Mesenteric fat pad (tissue), 1 donor: ENCODE measurements around the gene MYG1. TPM values are rescaled to one million over a fixed set of nuclear protein-coding genes. Genes with fewer than 3 reads are reported as not detected.
"Not testable (repeated sequence)": the region's sequence is repeated elsewhere in the genome, so short reads cannot be mapped to it uniquely, and the experiment has no call there.

ENCODE experiments used
- DNase-seq: peaks from one replicate; pipeline ENCODE4 v3.0.0-alpha.2; 2020; ENCODE audit warnings: low spot score
- total RNA-seq: library from RNA; stranded (reverse); fragmentation: NEBNext Ultra II Directional; extraction: Animal tissue kit (Norgen Biotek cat#: 25700); gene quantifications from one replicate; pipeline ENCODE4 v1.2.1, GENCODE V29; 2021
- donor health status: DM: yes; HTN: yes; CAD: no.

MYG1 gene
- total RNA-seq, 1 donor from 2014 or later, result 41.4 TPM

DNA sequence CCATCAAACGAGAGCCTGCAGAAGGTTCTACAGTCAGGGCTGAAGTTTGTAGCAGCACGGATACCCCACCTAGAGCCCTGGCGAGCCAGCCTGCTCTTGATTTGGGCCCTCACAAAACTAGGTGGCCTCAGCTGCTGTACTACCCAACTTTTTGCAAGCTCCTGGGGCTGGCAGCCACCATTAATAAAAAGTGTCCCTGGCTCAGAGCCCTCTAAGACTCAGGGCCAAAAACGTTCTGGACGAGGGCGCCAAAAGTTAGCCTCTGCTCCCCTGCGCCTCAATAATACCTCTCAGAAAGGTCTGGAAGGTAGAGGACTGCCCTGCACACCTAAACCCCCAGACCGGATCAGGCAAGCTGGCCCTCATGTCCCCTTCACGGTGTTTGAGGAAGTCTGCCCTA lies 13.0 kb upstream of the MYG1 start:
- DNase-seq, result no peak

DNA sequence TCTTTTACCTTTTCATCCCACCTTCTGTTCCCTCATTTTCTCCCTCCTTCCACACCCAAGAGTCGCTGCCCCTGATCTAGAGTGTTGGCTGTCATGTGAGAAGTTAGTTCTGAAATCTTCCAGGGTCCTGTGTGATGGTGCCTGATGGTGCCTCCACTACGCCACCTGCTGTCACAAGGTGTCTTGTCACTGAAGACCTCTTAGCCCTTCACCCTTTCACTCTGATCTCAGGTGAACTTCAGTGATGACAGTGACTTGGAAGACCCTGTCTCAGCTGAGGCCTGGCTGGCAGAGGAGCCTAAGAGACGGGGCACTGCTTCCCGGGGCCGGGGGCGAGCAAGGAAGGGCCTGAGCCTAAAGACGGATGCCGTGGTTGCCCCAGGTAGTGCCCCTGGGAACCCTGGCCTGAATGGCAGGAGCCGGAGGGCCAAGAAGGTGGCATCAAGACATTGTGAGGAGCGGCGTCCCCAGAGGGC lies 11.7 kb upstream of the MYG1 start:
- no peak for DNase-seq

DNA sequence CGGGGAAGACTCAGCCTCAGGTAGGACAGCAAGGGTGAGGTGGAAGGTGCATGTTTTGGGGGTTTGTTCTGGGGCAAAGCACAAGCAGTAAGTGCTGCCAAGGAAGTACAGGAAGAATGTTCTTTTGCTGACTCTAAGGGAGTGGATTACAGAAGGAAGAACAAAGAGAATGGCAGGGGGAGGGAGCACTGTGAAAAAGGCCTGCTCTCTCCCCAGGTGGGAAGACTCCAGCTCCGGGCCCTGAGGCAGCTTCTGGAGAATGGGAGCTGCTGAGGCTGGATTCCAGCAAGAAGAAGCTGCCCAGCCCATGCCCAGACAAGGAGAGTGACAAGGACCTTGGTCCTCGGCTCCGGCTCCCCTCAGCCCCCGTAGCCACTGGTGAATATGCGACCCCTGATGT lies 11.2 kb upstream of the MYG1 start:
- DNase-seq, result no peak

GRCh38 chr12:53289891-53290290 lies 9.6 kb upstream of the MYG1 start:
- DNase-seq, result no peak

GRCh38 chr12:53290661-53291060 lies 8.8 kb upstream of the MYG1 start:
- no peak for DNase-seq

GRCh38 chr12:53292426-53292825 lies 7.1 kb upstream of the MYG1 start:
- no peak for DNase-seq

GRCh38 chr12:53295070-53295890 lies 4.2 kb upstream of the MYG1 start, which contains the start of gene PFDN5:
Gene PFDN5 (plus strand): TSS chr12:53295542. CDS start chr12:53295568, 26 bp downstream.
- peak; percentile 93 for DNase-seq

GRCh38 chr12:53295891-53296219 lies 3.6 kb upstream of the MYG1 start:
- DNase-seq, result no peak

DNA sequence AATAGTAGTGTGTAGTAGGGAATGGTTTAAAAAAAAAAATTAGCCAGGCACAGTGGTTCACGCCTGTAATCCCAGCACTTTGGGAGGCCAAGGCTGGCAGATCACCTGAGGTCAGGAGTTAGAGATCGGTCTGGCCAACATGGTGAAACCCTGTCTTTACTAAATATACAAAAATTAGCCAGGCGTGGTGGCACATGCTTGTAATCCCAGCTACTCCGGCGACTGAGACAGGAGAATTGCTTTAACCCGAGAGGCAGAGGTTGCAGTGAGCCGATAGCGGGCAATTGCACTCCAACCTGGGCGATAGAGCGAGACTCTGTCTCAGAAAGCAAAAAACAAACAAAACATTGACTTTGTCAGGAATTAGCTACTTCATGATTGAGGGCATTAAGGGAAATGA lies 2.4 kb upstream of the MYG1 start:
- not testable (repeated sequence) for DNase-seq

- no peak for DNase-seq
Observed at GRCh38 chr12:53298164-53298563, 1.3 kb upstream of the MYG1 start.

- DNase-seq, result no peak
Observed at GRCh38 chr12:53299101-53299453, 418 bp upstream of the MYG1 start.

DNA sequence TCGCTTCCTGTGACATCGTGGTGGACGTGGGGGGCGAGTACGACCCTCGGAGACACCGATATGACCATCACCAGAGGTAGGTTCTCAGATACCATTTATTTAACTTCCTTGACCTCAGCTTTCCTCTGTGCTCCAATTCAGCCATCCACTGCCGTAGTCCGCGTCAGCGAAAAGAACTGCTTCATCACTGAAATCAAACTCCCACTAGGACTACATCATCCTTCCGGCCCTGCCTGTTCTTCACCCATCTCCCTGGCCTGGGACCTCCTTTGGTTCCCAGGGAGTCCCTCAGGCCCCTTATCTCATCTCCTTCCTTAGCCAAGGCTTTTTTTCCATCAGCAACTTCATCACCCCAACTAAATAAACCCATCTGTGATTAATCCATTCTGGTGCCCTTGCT lies 692 bp downstream of the MYG1 start:
- DNase-seq, result no peak

DNA sequence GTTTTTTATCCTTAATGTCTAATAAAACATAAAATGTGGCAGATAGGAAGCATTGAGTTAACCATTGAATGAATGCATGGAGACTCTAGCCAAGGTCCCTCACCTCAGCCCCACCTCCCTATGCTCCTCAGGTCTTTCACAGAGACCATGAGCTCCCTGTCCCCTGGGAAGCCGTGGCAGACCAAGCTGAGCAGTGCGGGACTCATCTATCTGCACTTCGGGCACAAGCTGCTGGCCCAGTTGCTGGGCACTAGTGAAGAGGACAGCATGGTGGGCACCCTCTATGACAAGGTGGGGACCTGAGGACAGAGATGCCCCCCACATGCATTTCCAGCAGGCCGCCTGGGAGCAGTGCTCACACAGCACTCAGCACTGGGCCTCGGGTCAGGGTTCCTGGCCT lies 3.4 kb downstream of the MYG1 start:
- no peak for DNase-seq

DNA sequence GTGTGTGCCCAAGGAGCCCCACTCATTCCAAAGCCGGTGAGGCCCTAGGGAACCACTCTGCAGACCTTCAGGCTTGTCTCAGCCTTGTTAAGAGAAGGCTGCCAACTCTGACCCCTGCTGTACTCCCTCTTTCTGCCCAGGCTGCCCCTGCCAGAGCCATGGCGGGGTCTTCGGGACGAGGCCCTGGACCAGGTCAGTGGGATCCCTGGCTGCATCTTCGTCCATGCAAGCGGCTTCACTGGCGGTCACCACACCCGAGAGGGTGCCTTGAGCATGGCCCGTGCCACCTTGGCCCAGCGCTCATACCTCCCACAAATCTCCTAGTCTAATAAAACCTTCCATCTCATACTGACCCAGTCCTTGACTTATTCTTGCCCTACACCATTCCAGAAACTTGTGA lies 7.3 kb downstream of the MYG1 start:
- no peak for DNase-seq

DNA sequence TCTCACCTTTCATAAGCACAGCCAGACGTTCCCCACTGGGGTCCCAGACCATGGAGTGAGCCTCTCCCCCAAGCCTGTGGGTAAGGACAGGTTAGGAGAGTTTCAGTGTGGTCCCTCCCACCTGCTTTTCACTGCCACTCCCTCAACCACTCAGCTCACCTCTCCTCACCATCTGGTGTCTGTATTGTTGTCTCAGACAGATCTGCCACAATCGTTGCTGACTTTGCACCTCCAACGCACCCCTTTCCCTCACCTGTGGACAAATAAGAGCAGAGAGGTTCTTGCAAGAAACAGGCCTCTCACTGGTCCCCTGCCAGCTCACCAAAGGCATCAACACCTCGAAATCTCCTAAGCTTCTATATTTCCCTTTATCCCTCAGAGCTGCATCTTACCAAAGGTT lies 8.8 kb downstream of the MYG1 start:
- DNase-seq, result no peak

- no peak for DNase-seq
Observed at GRCh38 chr12:53313996-53314395, 14.5 kb downstream of the MYG1 start.

- no peak for DNase-seq
Observed at GRCh38 chr12:53320352-53321195, 21.1 kb downstream of the MYG1 start.

DNA sequence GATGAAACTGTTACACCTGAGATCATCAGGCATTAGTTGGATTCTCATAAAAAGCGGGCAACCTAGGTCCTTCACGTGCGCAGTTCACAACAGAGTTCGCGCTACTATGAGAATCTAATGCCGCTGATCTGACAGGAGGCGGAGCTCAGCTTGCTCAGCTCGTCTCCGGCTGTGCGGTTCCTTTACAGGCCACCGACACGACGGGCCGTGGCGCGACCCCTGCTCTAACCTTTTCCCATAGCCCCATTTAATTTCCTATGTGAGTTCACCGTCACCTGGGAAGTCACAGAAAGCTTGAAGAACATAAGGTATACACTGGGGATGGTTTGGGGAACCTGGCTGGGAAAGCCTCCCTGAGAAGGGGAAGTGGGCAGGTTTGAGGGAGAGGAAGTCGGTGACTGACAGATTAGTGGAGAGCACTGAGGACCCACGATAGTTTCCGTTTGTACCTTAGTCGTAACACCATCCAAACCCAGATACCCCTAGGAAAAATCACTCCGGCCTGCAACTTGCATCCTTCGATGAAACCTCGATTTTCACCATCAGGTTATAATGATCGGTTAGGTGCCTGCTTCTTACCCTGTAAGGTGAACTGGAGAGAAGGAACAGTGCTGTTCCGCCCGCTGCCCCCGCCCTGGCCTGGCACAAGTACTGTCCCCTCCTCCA lies 24.8 kb downstream of the MYG1 start:
- no peak for DNase-seq

DNA sequence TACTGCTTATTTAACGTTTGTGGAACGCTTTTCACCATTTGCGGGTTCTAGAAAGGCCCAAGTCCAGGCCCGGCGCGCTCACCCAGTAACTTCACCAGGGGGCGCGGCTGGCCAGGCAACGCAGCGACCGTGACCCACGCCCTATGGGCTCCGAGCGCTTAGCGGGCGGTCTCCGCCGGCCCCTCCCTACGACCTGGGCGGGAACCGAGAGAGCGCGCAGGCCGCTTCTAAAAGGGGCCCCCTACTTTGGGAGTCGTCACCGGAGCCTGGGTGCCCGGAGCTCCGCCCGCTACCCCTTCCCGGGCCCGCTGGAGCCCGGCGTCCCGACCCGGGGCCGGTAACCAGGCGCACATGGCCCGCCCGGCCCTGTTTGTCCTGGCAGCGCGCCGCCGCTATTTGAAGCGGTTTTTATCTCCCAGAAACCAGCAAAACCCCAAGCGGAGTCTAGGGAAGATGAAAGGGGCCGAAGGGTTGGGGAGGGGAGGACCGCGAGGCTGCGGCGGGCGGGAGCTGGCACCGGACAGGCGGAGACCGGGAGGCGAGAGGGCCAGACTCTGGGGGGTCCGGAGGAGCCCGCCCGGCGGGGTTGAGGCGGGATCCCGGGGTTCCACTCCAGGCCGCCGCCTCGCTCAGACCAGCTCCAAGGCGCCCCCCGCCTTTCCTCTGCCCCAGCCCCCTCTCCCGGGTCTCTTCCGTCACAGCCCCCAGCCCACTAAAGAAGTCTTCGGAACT lies 25.4 kb downstream of the MYG1 start:
- DNase-seq, result peak; percentile 97

DNA sequence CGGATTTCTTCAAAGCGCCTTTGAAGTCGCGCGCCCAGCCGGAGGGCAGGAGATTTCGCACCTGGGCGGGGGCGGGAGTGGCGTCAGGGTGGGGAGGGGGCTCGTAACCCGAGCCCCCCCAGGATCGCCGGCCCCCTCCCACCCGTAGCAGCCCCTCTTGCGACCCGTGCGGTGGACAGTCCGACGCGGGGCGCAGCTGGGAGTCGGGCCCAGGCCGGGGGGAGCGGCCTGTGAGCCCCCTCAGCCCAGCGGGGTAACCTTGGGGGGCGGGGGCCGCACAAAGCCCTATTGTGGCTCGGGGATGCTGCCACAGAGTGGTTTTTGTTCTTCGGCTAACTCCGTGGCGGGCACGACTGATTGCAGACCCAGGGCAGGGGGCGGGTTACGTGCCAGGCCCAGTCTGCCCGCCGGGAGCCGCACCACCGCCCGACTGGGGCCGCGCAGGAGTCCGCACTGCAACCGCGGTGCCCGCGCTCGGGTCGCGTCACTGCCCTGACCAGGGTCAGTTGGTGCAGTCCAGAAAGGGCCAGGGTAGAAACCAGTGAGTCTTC lies 26.1 kb downstream of the MYG1 start:
- DNase-seq, result no peak
